B cell (primary cell): Measurements from ENCODE around the gene FRS3. TPM values are rescaled to one million over a fixed set of nuclear protein-coding genes. Genes with fewer than 3 reads are reported as not detected.
A peak's percentile ranks its signal among the peaks of the same experiment; 100 is the strongest.

ENCODE experiments used
- ATAC-seq: fragments of 200-7000 bp; cut with Tn5 transposase; one replicate; pipeline ENCODE4 v1.10.0; 2021; ENCODE audit warnings: low read depth, mild to moderate bottlenecking, moderate number of reproducible peaks, moderate library complexity
- CTCF ChIA-PET: fragments of 350-600 bp; sonication (Branson Sonifier 250); formaldehyde crosslinking; loops from one replicate; lab custom pipeline; 2021; ENCODE audit warnings: antibody characterized with exemption, inconsistent platforms; lab: Charles Lee
- POLR2A ChIA-PET: fragments of 350-600 bp; sonication (Branson Sonifier 250); formaldehyde crosslinking; loops from one replicate; lab custom pipeline; 2021; ENCODE audit warnings: antibody characterized with exemption; lab: Charles Lee
- DNase-seq: peaks from one replicate; pipeline ENCODE4 v3.0.0; 2013
- H2AFZ ChIP-seq: 2 replicates; pipeline ENCODE4 v1.6.1; 2012; ENCODE audit warnings: mild to moderate bottlenecking, low read depth, low read length; ENCODE audit not compliant: insufficient read depth, poor library complexity, severe bottlenecking
- H3K27ac ChIP-seq, 2 donors: 1 replicate in 1 of 2; 2 replicates in 1 of 2; pipeline ENCODE4 v1.5.1; 2012 to 2013; ENCODE audit warnings: low read length in 2 of 2, mild to moderate bottlenecking in 2 of 2, moderate library complexity in 1 of 2
- H3K27me3 ChIP-seq, 4 experiments: fragments of 200-600 bp in 1 of 4; sonication (generic) in 1 of 4; replicated peaks in 1 of 4; 1 replicate in 2 of 4; 2 replicates in 2 of 4; pipeline versions ENCODE4 v1.6.1 to v1.7.0; 2013 to 2016; ENCODE audit warnings: low read length in 3 of 4, mild to moderate bottlenecking in 2 of 4, mixed read lengths in 1 of 4, moderate library complexity in 1 of 4; ENCODE audit not compliant: insufficient read depth in 4 of 4, control insufficient read depth in 3 of 4; ENCODE audit errors: control extremely low read depth in 1 of 4
- H3K36me3 ChIP-seq, 2 experiments: replicated peaks in 1 of 2; 1 replicate in 1 of 2; 2 replicates in 1 of 2; pipeline versions ENCODE4 v1.6.1 to v1.7.1; 2013; ENCODE audit warnings: low read length in 1 of 2; ENCODE audit not compliant: insufficient read depth in 2 of 2, control insufficient read depth in 1 of 2; ENCODE audit errors: control extremely low read depth in 1 of 2, extremely low read depth in 1 of 2
- H3K4me1 ChIP-seq, 2 donors: fragments of 200-600 bp in 1 of 2; sonication (generic) in 1 of 2; 1 replicate in 1 of 2; 2 replicates in 1 of 2; pipeline versions ENCODE4 v1.5.1 to v1.6.1; 2013 to 2017; ENCODE audit warnings: low read length in 2 of 2; ENCODE audit not compliant: control insufficient read depth in 2 of 2, insufficient read depth in 2 of 2
- H3K4me2 ChIP-seq: replicated peaks from 2 replicates; pipeline ENCODE3; 2012; ENCODE audit warnings: mild to moderate bottlenecking, low read depth, low read length; ENCODE audit not compliant: poor library complexity, severe bottlenecking
- H3K4me3 ChIP-seq, 5 experiments: fragments of 200-600 bp in 1 of 5; sonication (generic) in 1 of 5; 1 replicate in 3 of 5; 2 replicates in 2 of 5; pipeline versions ENCODE4 v1.5.1 to v1.7.0; 2011 to 2016; ENCODE audit warnings: low read length in 4 of 5, mild to moderate bottlenecking in 4 of 5, low read depth in 2 of 5, control low read depth in 1 of 5, moderate library complexity in 1 of 5; ENCODE audit not compliant: insufficient read depth in 1 of 5; ENCODE audit errors: control extremely low read depth in 1 of 5, extremely low read depth in 1 of 5
- H3K79me2 ChIP-seq: fragments of 200-600 bp; sonication (generic); one replicate; pipeline ENCODE4 v1.6.0; 2016; ENCODE audit warnings: low read length; ENCODE audit not compliant: control insufficient read depth, insufficient read depth
- H3K9ac ChIP-seq: fragments of 200-600 bp; sonication (generic); 2 replicates; pipeline ENCODE4 v1.6.1; 2017; ENCODE audit warnings: mild to moderate bottlenecking, low read length, moderate library complexity
- H3K9me3 ChIP-seq, 3 donors: one replicate each; pipeline versions ENCODE4 v1.6.1 to v1.7.1; 2013; ENCODE audit warnings: low read length in 2 of 3; ENCODE audit not compliant: control insufficient read depth in 2 of 3, insufficient read depth in 1 of 3; ENCODE audit errors: control extremely low read depth in 1 of 3
- H4K20me1 ChIP-seq: 2 replicates; pipeline ENCODE4 v1.6.0; 2012; ENCODE audit warnings: mild to moderate bottlenecking, low read length; ENCODE audit not compliant: insufficient read depth, control insufficient read depth, poor library complexity, severe bottlenecking
- H3K27ac Mint-ChIP-seq: one replicate; pipeline ENCODE4 v1.8.0; 2021; ENCODE audit warnings: mixed read lengths
- H3K27me3 Mint-ChIP-seq: one replicate; pipeline ENCODE4 v1.8.0; 2021; ENCODE audit warnings: mixed read lengths
- H3K4me1 Mint-ChIP-seq: one replicate; pipeline ENCODE4 v1.8.0; 2021; ENCODE audit warnings: mixed read lengths
- H3K4me3 Mint-ChIP-seq: one replicate; pipeline ENCODE4 v1.8.0; 2021; ENCODE audit warnings: mixed read lengths
- H3K9me3 Mint-ChIP-seq: one replicate; pipeline ENCODE4 v1.8.0; 2022; ENCODE audit warnings: mixed read lengths; ENCODE audit not compliant: insufficient read depth
- EZH2 ChIP-seq: IDR thresholded peaks from 2 replicates; pipeline ENCODE4 v1.6.1; 2012; ENCODE audit warnings: borderline replicate concordance, low read depth, mild to moderate bottlenecking, moderate library complexity, low read length; ENCODE audit not compliant: insufficient read depth, poor library complexity, severe bottlenecking
- WGBS: methylation state at CpG from one replicate; pipeline ENCODE4 v1.1.5; 2013; ENCODE audit warnings: missing lambda C conversion rate; ENCODE audit not compliant: insufficient coverage; 5-methylcytosine and 5-hydroxymethylcytosine counted together
- intact Hi-C: fragments of 100-400 bp; cut with micrococcal nuclease; formaldehyde crosslinking; loops from one replicate; pipeline ENCODE4 v1.10.0; 2022
- polyA plus RNA-seq: library from polyadenylated mRNA; depleted of rRNA; stranded (reverse); fragments of >200 nt; gene quantifications from 2 replicates; pipeline ENCODE4 v1.2.3, GENCODE V29; 2012
- total RNA-seq, 2 donors: library from RNA; stranded (reverse); fragments of 120-200 nt in 1 of 2; gene quantifications; 1 replicate in 1 of 2; 2 replicates in 1 of 2; pipeline versions ENCODE4 v1.2.3 to v1.2.4, GENCODE V29; 2013 to 2022
- TF ChIP-seq, protein P1 (sequence below): fragments of 200-600 bp; IDR thresholded peaks from one replicate; pipeline ENCODE4 v1.8.0; 2022; ENCODE audit warnings: antibody characterized with exemption, mild to moderate bottlenecking

Gene FRS3
- total and polyA plus RNA-seq, 2 donors (not counting 1 experiment from before 2014, with no cell fraction given), result 9.8 to 12.0 TPM

DNA sequence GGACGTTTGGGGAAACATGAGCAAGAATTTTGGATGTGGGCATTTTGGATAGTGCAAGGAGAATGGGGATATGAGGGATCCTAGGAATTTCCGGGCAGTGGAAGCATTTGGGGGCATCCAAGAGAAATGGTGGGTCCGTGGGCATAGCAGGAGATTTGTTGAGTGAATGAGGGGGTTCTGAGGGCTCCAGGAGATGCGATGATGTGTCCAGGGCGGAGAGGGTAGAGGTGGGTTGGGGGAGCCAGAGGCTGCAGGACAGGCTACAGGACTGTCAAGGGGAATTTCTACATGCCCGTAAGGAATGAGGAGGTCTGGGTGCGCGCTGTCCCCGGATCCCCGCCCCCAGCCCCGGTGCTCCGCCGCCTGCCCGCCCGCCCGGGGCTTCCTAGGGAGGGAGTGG, 364 bp downstream of the FRS3 start:
- H3K9ac ChIP-seq, result peak overlapping the region; percentile 46
- no peak overlapping the region for H3K27ac ChIP-seq
- Mint-ChIP-seq H3K27me3 (no peaks in the 10 kb centered on the region), H3K27ac (no peak overlapping the region), H3K4me1 (peaks cover 22% of the 10 kb centered on the region), H3K9me3 (no peaks in the 10 kb centered on the region), H3K4me3 (peak overlapping the region; percentile 90)
- DNase-seq (no peak), ATAC-seq (no peak)
- peak overlapping the region; percentile 52 for H2AFZ ChIP-seq
- 7% methylated on average over 16 of the region's 16 CpGs for WGBS
- peak overlapping the region; percentile 34 to 67 (median 49) for H3K4me3 ChIP-seq
- ChIA-PET CTCF (interaction anchor here (1.0 to 1.6 kb wide), 2 partner anchors 264 to 448 kb away, joined by 3 to 6 read pairs; no protein-coding TSS in a partner anchor), POLR2A (interaction anchor here (0.5 to 1.0 kb wide), 3 partner anchors 117 to 793 kb away, joined by 3 read pairs; no protein-coding TSS in a partner anchor)
- intact Hi-C loops, result loop anchor here (1.0 kb wide), 1 partner anchor 8 kb away; the partner anchor contains the start of gene TOMM6
- no peaks in the 10 kb centered on the region for H4K20me1 ChIP-seq
- H3K9me3 ChIP-seq, result no peaks in the 10 kb centered on the region
- peaks cover 8% of the 10 kb centered on the region for H3K79me2 ChIP-seq
- H3K36me3 ChIP-seq, result peaks cover 2 to 25% of the 10 kb centered on the region in 2 experiments
- no peaks in the 10 kb centered on the region for H3K27me3 ChIP-seq
- TF ChIP-seq, protein P1, sequence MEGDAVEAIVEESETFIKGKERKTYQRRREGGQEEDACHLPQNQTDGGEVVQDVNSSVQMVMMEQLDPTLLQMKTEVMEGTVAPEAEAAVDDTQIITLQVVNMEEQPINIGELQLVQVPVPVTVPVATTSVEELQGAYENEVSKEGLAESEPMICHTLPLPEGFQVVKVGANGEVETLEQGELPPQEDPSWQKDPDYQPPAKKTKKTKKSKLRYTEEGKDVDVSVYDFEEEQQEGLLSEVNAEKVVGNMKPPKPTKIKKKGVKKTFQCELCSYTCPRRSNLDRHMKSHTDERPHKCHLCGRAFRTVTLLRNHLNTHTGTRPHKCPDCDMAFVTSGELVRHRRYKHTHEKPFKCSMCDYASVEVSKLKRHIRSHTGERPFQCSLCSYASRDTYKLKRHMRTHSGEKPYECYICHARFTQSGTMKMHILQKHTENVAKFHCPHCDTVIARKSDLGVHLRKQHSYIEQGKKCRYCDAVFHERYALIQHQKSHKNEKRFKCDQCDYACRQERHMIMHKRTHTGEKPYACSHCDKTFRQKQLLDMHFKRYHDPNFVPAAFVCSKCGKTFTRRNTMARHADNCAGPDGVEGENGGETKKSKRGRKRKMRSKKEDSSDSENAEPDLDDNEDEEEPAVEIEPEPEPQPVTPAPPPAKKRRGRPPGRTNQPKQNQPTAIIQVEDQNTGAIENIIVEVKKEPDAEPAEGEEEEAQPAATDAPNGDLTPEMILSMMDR, result no peak
- TF ChIP-seq EZH2, result no peak
- H3K4me2 ChIP-seq, result peak overlapping the region; percentile 90
- H3K4me1 ChIP-seq, result peaks cover 14 to 21% of the 10 kb centered on the region in 2 donors

DNA sequence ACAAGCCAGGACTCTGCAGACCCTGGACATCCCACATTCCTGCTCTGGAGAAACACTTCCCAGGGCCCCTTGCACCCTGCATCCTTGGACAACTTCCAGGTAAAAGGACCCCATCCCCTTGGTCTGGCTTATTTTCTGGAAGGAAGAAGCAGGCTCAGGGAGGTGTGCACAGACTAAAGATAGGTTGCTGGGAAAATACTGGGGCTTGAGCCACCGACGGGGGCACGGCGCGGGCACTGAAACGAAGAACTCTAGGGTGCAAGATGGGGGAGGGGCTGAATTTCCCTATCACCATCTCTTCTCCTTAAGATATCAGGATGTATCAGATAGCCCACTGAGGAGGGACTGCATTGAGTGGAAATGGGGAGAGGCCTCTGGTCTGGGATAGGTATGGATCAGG, 805 bp downstream of the FRS3 start:
- no peak overlapping the region for H3K27ac Mint-ChIP-seq
- H3K27ac ChIP-seq, result no peak overlapping the region
- no peak overlapping the region for H3K4me3 ChIP-seq
- H2AFZ ChIP-seq, result peak overlapping the region; percentile 52
- peaks cover 2 to 28% of the 10 kb centered on the region in 2 experiments for H3K36me3 ChIP-seq
- H3K4me1 ChIP-seq, result peaks cover 13 to 18% of the 10 kb centered on the region in 2 donors
- peaks cover 8% of the 10 kb centered on the region for H3K79me2 ChIP-seq
- no peaks in the 10 kb centered on the region for H3K27me3 Mint-ChIP-seq
- peak overlapping the region; percentile 90 for H3K4me2 ChIP-seq
- no CpG with 5 or more reads among the region's 6 CpGs for whole genome bisulfite sequencing
- no peaks in the 10 kb centered on the region for H3K9me3 ChIP-seq
- TF ChIP-seq, protein P1, result no peak
- no peak for TF ChIP-seq EZH2
- ChIA-PET CTCF (interaction anchor here (0.6 to 3.4 kb wide), 4 partner anchors 8 to 412 kb away, joined by 3 to 20 read pairs (median 6); partner anchors contain the start of gene TOMM6), POLR2A (no interaction called here)
- H3K4me3 Mint-ChIP-seq, result peak overlapping the region; percentile 90
- DNase-seq (no peak), ATAC-seq (no peak)
- intact Hi-C loops, result loop anchor here (1.0 kb wide), 1 partner anchor 8 kb away; the partner anchor contains the start of gene TOMM6
- no peaks in the 10 kb centered on the region for H3K27me3 ChIP-seq
- H3K4me1 Mint-ChIP-seq, result peaks cover 19% of the 10 kb centered on the region
- no peaks in the 10 kb centered on the region for H4K20me1 ChIP-seq
- H3K9ac ChIP-seq, result peak overlapping the region; percentile 46
- H3K9me3 Mint-ChIP-seq, result no peaks in the 10 kb centered on the region
